GM18868 (cell line): ENCODE data around the gene PC.

Source experiments
- ATAC-seq: cut with Tn5 transposase; IDR thresholded peaks from one replicate; pipeline ENCODE4 v1.9.1; 2021; ENCODE audit warnings: mild to moderate bottlenecking, moderate library complexity; ENCODE audit not compliant: unreplicated experiment

The PC gene

DNA sequence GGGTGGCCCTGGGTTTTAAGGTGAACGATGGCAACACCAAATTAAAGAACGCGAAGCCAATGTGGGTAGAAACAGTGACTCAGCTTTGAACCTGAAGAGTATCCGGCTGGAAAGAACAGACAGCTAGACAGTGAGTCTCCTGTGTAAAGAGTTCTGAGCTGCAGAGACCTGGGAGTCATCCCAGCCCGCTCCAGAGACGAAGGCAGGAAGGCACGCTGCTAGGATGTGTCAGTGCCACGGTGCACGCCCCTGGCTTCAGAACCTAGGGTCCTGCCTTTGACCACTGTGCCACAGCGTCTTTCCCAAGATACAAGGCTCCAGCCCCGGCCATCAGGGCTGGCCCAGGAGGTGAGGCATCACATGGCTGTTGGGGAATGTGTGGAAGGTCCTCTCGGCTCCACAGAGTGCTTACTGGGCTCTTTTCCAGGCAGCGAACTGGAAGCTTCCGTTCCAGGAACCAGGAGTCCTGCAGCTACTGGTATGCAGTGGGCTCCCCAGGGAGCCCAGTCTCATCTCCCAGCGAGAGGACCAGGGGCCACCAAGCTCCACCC, 71.4 kb downstream of the PC start:
- ATAC-seq = no peak

DNA sequence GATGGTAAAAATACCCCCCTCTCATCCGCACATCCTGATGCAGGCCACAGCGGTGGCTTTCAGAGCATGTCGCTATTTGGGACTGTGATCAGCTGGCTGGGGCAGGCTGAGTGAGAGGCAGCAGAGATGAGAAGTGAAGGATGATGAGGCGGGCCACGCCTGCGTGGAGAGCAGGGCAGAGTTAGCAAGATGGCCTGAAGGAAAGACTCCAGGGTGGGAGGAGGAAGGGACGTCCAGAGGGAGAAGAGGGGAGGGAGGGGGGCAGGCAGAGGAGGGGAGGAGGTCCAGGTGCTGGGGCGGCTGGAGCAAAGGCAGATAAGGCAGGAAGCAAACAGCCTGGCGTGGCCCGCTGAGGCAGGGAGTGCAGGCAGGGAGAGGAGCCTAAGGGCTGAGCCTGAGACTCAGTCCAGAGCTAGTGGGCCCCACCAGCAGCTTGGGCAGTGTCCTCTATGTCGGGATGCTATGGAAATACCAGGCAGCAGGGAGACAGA, 72.2 kb downstream of the PC start:
- ATAC-seq = no peak

DNA sequence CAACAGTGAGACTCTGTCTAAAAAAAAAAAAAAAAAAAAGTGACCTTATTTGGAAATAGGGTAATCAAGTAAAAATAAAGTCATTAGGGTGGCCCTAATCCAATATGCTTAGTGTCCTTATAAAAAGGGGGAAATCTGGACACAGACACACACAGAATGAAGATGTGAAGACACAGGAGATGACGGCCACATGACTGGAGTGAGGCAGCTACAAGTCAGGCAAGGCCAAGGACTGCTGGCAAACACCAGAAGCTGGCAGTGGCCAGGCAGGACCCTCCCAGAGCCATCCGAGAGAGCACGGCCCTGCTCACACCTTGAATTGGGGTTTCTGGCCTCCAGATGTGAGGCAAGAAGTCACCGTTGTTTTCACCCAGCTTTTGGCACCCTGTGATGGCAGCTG, 72.7 kb downstream of the PC start:
- no peak for ATAC-seq

DNA sequence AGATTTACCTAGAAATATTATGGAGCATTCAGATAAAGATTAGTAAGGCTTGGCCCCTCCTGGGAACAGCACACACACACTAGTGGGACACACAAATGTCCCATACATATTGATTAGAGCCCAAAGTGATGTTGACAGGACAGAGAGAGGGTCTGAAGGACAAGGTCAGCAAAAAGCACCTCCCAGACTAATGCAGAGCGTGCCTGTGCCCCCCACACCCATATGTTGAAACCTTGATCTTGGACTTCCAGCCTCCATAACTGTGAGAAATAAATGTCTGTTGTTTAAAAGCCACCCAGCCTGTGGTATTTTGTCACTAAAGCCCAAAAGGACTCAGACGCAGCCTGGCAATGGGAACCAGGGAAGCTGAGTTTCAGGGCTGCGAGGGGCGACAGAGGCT, 73.7 kb downstream of the PC start:
- ATAC-seq = no peak

DNA sequence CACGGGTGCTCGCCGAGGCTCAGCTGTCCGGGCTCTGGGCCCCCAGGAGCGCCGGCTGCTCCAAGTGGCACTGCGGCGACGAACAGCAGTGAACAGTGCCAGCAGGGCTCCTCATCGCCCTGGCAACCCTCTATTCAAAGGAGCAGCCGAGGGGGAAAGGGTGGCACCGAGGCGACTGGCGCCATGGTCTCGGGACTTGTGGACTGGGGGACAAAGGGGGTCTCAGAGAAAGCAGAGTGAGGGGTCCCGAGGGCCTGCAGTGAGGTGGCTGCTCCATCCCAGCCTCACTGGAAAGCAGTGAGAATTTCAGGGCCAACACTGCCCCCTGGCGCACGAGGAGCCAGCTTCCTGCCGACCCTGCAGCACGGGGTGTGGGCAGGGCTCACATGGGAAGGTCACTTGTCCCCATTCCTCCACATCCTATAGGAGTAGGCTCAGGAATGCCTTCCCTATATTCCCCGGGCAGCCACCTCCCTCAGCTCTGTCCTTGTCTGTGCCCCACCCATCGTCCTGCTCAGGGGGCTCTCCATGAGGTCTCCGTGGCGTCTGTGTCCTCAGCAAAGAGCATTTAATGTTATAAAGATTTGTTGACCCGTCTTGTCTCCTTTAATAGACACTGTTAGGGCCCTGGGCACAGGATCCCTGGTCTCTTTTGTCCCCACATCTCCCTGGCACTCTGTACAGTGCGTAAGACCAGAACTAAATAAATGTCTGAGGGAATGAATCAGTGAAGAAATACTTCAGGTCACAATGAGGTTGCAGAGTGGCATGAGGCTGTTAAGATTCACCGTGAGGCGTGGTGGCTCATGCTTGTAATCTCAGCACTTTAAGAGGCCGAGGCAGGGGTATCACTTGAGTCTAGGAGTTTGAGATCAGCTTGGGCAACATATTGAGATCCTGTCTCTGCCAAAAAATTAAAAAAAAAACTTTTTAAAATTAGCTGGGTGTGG, 74.9 kb downstream of the PC start:
- no peak for ATAC-seq

DNA sequence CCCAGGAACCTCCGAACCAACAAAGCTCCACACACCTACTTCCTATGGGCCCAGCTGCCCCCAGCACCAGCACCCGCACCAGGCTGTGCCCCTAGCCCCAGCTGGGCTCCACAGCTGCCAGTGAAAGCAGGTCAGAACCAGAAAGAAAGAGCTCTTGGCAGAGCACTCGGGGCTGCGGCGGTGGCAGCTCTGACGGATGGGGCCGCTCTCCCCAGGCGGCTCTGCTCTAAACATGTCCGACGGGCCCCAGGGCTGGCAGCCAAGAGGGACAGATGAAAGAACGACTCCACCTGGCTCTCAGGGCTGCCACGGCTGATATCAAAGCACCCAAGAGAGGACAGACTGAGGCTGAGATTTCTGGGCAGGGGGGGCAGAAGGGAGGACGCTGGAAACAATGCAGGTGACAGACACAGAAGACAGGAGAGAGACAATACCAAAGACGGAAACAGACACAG, 75.6 kb downstream of the PC start:
- ATAC-seq = no peak

DNA sequence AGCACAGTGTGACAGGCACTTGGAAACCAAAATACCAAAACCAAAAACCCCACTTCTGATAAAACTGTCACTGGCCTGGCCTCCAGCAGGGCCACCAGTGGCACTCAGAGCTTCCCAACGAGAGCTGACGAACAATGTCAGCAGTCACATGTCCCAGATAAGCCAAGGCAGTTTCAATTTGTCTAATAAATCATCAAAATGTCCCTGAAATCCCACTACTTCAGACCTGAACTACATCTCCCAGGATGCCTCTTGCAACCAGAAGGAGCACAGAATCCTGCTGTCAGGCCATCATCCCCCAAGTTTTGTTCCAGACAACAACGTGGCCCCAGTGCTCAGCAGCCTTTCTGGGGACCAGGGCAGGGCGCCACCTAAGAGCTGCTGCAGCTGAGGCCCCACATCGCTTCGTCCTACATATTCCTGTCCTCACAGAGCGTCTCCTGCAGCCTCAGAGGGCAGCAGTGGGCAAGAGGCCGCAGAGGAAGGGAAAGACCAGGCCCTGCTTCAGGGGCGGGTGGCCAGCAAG, 76.2 kb downstream of the PC start:
- ATAC-seq = no peak

DNA sequence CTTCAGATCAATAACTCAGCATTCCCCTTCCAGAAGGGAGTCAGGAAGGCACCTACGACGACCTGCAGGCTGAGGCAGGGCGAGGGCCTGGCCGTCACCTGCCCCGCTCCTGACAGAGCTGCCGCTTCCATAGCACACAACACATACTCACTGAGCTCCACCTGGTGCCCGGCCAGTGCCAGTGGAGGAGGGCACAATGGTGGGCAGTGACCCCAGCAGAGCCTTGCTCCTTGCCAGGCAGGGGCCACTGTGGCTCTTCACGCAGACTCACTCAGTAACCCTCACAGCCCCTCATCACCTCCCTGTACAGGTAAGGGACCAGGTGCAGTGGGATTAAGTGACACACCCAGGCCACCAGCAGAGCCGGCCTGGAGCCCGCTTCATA, 76.7 kb downstream of the PC start:
- ATAC-seq = no peak

DNA sequence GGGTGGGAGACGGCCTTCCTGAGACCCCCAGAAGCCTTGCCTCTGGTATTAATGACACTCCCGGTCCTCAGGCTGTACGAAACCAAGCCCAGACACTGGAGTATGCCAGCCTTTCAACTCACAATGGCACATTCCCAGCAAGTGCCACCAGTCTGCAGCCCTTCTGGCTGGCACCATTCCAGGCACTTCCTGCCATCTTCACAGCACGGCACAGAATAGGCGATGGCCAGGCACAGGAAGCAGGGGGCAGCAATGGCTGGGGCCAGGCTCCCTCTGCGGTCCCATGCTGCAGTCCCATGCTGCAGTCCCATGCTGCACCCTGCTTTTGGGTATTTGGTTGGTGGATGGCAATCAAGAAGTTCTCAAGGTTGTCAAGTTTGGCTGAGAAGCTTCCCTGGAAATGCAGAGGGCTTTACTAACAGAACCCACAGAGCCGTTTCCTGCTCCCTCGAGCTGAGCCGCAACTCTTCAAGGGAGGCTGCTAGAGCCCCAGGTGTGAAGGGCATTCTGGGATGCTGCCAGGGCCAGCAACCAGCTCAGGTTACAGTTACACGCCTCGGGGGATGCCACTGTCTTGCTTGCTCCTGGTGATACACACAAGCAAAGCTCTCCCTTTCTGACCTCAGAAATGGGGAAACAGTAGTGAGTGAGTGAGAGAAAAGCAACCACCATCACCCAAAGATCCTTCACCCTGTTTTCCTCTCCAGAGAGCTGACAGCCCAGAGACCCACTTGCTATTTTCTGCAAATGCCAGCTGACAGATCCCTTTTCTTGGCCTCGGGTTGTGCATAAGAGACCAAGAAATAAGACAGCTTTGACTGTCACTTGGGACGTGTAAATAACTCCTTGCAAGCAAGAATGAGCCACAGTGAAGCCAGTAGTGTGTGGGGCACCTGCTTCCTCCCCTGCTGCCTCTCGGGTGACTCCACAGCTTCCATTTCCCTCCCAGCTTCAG, 77.4 kb downstream of the PC start:
- ATAC-seq = no peak

DNA sequence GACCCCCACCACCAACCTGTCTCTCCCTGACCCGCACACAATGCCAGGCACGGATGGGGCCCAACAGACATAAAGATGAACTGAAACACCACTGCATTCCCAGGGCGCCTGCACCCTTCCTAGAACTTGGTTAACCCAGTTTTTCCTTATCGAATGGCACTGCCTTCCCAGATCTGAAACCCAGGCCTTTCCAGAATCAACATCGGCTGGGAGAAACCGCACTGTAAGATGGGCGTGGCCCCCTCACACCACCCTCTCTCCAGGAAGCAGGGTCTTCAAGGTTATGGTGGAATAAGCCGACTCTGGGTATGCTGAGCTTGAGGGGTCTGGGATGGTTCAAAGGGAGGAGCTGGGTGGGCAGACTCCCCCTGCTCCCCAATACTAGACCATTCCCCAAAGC, 78.2 kb downstream of the PC start:
- no peak for ATAC-seq

DNA sequence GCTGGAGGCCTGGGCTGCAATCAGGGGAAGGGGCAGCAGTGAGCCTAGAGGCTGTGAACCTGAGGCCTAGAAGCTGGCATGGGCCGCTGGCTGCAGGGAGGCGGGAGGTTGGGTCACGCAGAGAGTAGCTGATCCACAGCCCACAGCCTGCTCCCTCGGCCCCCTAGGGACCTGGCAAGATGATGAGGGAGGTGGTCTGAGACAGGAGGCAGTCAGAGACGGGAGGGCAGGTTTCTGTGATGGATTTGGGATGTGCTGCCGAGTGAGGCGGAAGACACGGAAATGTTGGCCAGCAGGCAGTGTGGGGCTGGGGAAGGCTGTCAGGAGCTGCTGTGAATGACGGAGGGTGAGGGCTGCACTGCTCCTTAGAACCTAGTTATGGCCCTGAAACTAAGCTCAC, 78.6 kb downstream of the PC start:
- ATAC-seq = no peak

DNA sequence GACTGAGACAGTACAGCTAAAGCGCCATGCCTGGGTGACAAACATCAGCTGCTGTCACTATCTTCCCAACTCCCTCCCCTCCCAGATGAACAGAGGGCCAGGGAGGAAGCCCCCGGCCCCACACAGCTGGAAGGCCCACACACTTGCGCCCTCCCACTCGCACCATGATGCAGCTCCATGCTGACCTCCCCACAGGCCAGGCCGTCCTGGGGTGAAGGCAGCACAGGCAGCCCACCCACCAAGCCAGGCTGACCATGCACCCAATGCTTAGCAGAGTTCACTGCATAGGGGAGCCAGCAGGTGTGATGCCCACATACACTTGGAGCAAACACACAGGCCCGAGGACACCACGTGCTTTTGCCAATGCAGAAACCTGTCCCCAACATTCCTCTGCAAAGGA, 79.2 kb downstream of the PC start:
- no peak for ATAC-seq

DNA sequence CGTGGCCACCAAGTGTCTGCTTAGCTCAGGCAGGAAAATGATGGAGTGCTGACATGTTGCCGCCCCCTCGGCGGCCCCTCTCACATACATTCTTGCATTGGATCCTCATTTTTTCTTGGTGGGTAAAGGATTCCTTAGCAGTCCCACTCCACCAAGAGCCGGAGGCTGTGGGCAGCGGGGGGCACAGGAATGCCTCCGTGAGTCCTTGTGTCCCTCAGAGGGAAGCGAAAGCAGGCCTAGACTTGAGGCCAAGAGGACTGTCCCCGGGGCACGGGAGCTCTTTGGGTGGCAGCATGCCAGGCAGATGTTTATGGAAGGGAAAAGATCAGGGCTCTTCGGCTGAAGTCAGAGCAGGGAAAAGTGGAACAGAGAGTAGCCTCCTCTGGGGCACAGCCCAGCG, 79.7 kb downstream of the PC start:
- ATAC-seq = no peak

DNA sequence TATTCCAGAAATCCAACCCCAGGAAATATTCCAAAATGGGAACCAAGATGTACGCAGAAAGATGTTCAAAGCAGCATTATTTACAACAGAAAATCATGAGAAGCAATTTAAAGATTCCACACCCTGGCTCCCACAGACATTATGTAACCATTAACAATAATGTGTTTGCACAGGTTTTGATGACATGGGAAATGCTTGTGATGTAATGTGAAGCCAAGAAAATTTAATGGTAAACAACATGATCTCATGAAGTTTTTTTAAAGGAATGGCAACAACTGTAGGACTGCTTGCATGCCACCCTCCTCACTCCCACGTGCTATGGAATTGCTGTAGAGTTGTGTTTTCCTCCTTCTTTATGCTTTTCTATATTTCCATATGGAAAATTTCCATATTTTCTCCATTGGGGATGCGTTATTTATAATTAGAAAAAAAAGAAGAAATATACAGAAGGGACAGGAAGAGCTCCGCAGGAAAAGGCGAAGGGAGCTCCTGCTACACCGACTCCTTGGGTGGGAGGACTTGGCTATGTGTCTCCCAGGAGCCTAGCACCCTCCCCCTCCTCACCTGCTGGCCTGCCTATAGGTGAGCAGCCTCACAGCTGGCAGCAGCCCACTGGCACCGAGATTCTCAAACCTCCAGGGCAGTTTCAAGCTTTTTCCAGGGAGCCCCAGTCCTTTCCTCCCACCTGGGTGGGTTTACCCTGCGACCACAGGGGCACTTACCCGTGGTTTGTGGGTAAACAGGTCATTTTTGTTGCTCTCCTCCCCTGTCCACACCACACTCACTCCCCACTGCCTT, 80.4 kb downstream of the PC start:
- no peak for ATAC-seq

DNA sequence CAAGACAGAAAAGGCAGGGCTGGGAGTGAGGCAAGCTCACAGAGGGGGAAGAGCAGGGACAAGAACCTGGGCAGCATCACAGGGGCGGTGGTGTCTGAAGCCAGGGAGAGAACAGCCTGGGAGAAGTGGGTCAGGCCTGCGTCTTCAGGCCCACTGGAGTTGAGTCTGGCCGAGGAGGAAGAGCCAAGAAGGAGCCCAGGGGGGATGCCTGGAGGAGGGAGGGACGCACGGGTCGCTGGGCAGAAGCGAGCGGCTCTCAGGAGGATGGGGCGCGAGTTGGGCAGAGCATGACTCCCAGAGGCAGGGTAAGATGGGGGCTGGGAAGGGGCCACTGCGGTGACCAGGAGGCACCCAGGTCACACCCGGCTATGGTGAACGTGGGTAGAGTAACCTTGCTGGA, 82.8 kb downstream of the PC start:
- ATAC-seq = no peak

DNA sequence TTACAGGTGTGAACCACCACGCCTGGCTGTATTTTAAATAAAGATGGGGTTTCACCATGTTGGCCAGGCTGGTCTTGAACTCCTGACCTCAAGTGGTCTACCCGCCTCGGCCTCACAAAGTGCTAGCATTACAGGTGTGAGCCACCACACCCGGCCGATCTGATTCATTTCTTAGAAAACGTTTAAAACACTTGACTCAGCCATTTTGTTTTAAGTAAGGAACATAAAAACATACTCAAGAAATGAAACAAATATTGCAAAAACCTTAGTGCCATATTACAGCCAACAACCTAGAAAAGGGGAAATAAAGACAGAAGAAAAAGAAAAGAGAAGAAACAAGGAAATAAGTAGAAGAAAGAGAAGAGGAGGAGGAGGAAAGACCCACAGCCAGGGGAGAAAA, 84.0 kb downstream of the PC start:
- no peak for ATAC-seq

DNA sequence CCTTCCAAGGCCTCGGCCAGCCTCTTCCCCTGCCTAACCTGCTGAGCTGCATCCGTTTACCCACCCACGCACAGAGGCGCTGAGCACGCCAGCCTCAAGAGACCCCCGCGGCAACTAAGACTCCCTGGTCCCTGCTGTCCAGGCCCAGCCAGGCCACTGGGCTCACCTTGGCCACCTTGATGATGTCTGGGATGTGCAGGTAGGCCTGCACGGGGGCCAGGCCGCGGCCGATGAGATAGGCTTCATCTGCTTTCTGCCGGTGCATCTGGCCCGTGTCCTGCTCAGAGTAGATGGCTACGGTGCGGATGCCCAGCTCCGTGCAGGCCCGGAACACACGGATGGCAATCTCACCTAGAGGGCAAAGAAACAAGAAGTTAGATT, 86.7 kb downstream of the PC start:
- ATAC-seq = no peak

DNA sequence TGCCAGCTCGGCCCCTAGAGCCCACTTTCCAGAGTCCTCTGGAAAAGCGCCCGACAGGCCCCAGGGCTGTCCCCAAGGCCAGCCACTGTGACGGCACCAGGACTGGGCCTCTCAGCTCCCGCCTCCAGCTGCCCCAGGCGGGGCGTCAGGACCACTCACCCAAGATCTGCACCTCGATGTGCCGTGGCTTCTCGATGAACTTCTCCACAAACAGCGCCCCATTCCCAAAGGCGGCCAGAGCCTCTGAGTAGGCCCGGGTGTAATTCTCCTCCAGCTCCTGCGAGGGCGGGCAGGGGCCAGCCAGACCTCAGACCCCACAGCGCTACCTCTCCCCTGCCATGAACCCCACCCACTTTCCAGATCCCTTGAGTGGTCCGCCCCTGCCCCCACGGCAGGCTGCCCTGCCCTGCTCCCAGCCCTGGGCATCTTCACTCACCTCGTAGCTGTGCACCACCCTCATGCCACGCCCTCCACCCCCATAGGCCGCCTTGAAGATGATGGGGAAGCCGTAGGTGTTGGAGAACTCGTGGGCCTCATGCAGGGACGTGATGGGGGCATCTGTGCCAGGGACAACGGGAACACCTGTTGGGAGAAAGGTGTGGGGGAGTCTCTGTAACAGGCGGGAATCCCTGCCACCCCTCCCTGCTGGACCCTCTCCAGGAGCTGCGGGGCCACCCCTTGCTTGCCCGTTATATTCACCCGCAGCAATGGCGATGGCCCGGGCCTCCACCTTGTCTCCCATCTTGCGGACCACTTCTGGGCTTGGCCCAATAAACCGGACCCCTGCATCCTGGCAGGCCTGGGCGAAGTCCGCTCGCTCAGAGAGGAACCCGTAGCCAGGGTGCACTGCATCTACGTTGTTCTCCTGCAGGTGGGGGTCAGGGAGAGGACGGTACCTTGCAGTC, 87.3 kb downstream of the PC start:
- ATAC-seq = no peak

DNA sequence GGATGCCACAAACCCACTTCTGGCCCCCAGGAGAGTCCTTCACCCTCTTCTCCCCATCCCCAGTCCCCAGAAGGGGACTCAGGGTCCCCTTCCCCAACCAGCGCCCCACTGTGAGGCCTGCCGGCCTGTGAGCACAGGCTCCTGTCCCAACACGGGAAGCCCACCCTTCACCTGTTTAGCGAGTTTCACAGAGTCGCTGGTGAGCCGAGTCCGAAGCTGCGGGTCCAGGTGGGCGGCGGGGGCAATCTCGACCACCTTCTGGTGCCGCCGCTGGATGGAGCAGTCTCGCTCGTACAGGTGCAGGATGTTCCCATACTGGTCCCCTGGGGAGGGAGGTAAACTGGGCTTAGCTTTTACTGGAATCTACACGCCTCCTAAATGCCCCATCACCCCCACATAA, 88.1 kb downstream of the PC start:
- ATAC-seq = no peak

DNA sequence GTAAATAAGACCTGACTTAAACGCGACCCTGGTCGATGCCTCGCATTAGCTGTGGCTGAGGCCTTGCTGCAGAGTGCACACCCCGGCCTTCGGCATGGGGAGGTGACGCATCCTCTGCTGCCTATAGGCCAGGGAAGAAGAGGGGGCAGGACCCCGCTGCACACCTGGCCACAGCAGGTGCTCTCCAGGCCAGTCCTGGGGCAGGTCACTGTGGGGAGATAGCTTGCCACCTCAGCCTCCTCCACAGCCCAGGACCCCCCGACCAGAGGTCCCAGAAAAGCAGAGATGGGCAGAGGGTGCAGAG, 88.7 kb downstream of the PC start:
- ATAC-seq = no peak
